GM23338 (cell line): ENCODE results near the gene HIP1.

Experiments
- CREB1 ChIP-seq: fragments of 250-450 bp; sonication (Bioruptor Pico); IDR thresholded peaks from 2 replicates; pipeline ENCODE4 v1.5.0; 2020; ENCODE audit warnings: low read depth, mild to moderate bottlenecking, moderate library complexity
- EZH2 ChIP-seq: fragments of 200-600 bp; sonication (generic); IDR thresholded peaks from one replicate; pipeline ENCODE4 v1.8.0; 2017; ENCODE audit warnings: antibody characterized with exemption, mild to moderate bottlenecking, low read depth; ENCODE audit not compliant: unreplicated experiment
- EZH2phosphoT487 ChIP-seq: fragments of 200-600 bp; sonication (generic); IDR thresholded peaks from one replicate; pipeline ENCODE4 v1.8.1; 2018; ENCODE audit warnings: antibody characterized with exemption; ENCODE audit not compliant: unreplicated experiment
- JUNB ChIP-seq: IDR thresholded peaks from one replicate; pipeline ENCODE4 v1.6.1; 2016; ENCODE audit warnings: antibody characterized with exemption; ENCODE audit not compliant: unreplicated experiment
- NANOG ChIP-seq: IDR thresholded peaks from 2 replicates; pipeline ENCODE4 v1.6.1; 2016; ENCODE audit warnings: antibody characterized with exemption, borderline replicate concordance
- POLR2AphosphoS5 ChIP-seq: IDR thresholded peaks from 2 replicates; pipeline ENCODE4 v1.6.1; 2016; ENCODE audit warnings: antibody characterized with exemption, low read depth
- STAT1 ChIP-seq: IDR thresholded peaks from one replicate; pipeline ENCODE4 v1.6.1; 2016; ENCODE audit warnings: antibody characterized with exemption; ENCODE audit not compliant: unreplicated experiment
- ZNF331 ChIP-seq: fragments of 250-450 bp; sonication (Bioruptor Pico); IDR thresholded peaks from 2 replicates; pipeline ENCODE4 v1.5.0; 2020; ENCODE audit warnings: low read depth, mild to moderate bottlenecking, moderate library complexity
- TF ChIP-seq, protein P1 (sequence below), 2 experiments: fragments of 200-600 bp in 1 of 2; sonication (generic) in 1 of 2; conservative IDR thresholded peaks; 2 replicates each; pipeline versions ENCODE4 v1.5.1 to v1.6.1; 2016 to 2017; ENCODE audit warnings: antibody characterized with exemption in 2 of 2, low read depth in 2 of 2, mild to moderate bottlenecking in 2 of 2, moderate library complexity in 1 of 2
- TF ChIP-seq, protein P2 (sequence below): IDR thresholded peaks from one replicate; pipeline ENCODE4 v1.6.1; 2018; ENCODE audit warnings: antibody characterized with exemption; ENCODE audit not compliant: unreplicated experiment
- TF ChIP-seq, protein P3 (sequence below): IDR thresholded peaks from 2 replicates; pipeline ENCODE4 v1.6.1; 2016; ENCODE audit warnings: antibody characterized with exemption
- TF ChIP-seq, protein P4 (sequence below): fragments of 250-450 bp; sonication (Bioruptor Pico); IDR thresholded peaks from 2 replicates; pipeline ENCODE4 v1.5.0; 2020; ENCODE audit warnings: mild to moderate bottlenecking, moderate library complexity

DNA sequence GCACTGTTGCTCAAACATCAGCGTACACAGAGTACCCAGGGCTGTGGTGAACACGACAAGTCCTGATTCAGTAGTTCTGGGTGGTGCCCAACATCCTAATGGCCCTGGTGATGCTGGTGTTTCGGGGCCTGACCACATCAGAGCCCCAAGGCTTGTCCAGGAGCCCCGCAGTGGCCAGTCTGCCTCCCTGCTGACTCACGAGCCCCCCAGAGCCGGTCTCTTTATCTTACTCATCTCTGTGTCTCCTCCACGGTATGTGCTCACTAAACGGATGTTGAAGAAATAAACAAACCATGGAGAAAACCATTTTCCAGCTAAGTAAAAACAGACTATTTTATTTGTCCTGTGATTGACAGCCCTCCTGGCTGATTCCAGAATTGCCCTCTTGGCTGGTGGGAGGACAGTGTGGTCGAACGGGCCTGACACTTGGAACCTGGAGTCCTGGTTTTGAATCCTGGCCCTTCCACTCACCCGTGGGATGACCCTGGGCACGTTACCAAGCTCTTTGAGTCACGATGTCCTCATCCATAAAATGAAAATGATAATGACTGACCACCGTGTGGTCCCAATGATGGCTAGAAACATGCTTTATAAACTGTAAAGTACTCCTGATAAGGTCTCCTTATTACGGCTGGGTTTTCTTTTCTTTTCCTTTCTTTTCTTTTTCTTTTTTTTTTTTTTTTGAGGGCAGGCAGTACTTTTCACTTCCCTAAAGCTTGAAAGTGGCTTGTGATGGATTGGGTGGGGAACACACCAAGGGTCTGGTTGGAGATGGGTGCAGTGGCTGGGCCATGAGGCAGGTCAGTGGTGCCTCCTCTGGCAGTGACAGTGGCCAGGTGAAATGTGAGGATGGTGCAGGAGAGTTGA, 5.7 kb downstream of the HIP1 start:
- TF ChIP-seq, protein P1, sequence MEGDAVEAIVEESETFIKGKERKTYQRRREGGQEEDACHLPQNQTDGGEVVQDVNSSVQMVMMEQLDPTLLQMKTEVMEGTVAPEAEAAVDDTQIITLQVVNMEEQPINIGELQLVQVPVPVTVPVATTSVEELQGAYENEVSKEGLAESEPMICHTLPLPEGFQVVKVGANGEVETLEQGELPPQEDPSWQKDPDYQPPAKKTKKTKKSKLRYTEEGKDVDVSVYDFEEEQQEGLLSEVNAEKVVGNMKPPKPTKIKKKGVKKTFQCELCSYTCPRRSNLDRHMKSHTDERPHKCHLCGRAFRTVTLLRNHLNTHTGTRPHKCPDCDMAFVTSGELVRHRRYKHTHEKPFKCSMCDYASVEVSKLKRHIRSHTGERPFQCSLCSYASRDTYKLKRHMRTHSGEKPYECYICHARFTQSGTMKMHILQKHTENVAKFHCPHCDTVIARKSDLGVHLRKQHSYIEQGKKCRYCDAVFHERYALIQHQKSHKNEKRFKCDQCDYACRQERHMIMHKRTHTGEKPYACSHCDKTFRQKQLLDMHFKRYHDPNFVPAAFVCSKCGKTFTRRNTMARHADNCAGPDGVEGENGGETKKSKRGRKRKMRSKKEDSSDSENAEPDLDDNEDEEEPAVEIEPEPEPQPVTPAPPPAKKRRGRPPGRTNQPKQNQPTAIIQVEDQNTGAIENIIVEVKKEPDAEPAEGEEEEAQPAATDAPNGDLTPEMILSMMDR (conservative IDR thresholded peaks at IDR 0.05; ENCODE audit: low read depth in 2 of 2) = no peak
- TF ChIP-seq EZH2 = no peak
- TF ChIP-seq POLR2AphosphoS5 = no peak
- TF ChIP-seq JUNB = no peak
- no peak for TF ChIP-seq ZNF331 (CRISPR knock-in tag)
- TF ChIP-seq EZH2phosphoT487 = no peak
- TF ChIP-seq NANOG = no peak
- TF ChIP-seq, protein P2, sequence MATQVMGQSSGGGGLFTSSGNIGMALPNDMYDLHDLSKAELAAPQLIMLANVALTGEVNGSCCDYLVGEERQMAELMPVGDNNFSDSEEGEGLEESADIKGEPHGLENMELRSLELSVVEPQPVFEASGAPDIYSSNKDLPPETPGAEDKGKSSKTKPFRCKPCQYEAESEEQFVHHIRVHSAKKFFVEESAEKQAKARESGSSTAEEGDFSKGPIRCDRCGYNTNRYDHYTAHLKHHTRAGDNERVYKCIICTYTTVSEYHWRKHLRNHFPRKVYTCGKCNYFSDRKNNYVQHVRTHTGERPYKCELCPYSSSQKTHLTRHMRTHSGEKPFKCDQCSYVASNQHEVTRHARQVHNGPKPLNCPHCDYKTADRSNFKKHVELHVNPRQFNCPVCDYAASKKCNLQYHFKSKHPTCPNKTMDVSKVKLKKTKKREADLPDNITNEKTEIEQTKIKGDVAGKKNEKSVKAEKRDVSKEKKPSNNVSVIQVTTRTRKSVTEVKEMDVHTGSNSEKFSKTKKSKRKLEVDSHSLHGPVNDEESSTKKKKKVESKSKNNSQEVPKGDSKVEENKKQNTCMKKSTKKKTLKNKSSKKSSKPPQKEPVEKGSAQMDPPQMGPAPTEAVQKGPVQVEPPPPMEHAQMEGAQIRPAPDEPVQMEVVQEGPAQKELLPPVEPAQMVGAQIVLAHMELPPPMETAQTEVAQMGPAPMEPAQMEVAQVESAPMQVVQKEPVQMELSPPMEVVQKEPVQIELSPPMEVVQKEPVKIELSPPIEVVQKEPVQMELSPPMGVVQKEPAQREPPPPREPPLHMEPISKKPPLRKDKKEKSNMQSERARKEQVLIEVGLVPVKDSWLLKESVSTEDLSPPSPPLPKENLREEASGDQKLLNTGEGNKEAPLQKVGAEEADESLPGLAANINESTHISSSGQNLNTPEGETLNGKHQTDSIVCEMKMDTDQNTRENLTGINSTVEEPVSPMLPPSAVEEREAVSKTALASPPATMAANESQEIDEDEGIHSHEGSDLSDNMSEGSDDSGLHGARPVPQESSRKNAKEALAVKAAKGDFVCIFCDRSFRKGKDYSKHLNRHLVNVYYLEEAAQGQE = no peak
- TF ChIP-seq STAT1 = no peak
- TF ChIP-seq CREB1 = no peak
- TF ChIP-seq, protein P3, sequence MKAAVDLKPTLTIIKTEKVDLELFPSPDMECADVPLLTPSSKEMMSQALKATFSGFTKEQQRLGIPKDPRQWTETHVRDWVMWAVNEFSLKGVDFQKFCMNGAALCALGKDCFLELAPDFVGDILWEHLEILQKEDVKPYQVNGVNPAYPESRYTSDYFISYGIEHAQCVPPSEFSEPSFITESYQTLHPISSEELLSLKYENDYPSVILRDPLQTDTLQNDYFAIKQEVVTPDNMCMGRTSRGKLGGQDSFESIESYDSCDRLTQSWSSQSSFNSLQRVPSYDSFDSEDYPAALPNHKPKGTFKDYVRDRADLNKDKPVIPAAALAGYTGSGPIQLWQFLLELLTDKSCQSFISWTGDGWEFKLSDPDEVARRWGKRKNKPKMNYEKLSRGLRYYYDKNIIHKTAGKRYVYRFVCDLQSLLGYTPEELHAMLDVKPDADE = no peak
- TF ChIP-seq, protein P4, sequence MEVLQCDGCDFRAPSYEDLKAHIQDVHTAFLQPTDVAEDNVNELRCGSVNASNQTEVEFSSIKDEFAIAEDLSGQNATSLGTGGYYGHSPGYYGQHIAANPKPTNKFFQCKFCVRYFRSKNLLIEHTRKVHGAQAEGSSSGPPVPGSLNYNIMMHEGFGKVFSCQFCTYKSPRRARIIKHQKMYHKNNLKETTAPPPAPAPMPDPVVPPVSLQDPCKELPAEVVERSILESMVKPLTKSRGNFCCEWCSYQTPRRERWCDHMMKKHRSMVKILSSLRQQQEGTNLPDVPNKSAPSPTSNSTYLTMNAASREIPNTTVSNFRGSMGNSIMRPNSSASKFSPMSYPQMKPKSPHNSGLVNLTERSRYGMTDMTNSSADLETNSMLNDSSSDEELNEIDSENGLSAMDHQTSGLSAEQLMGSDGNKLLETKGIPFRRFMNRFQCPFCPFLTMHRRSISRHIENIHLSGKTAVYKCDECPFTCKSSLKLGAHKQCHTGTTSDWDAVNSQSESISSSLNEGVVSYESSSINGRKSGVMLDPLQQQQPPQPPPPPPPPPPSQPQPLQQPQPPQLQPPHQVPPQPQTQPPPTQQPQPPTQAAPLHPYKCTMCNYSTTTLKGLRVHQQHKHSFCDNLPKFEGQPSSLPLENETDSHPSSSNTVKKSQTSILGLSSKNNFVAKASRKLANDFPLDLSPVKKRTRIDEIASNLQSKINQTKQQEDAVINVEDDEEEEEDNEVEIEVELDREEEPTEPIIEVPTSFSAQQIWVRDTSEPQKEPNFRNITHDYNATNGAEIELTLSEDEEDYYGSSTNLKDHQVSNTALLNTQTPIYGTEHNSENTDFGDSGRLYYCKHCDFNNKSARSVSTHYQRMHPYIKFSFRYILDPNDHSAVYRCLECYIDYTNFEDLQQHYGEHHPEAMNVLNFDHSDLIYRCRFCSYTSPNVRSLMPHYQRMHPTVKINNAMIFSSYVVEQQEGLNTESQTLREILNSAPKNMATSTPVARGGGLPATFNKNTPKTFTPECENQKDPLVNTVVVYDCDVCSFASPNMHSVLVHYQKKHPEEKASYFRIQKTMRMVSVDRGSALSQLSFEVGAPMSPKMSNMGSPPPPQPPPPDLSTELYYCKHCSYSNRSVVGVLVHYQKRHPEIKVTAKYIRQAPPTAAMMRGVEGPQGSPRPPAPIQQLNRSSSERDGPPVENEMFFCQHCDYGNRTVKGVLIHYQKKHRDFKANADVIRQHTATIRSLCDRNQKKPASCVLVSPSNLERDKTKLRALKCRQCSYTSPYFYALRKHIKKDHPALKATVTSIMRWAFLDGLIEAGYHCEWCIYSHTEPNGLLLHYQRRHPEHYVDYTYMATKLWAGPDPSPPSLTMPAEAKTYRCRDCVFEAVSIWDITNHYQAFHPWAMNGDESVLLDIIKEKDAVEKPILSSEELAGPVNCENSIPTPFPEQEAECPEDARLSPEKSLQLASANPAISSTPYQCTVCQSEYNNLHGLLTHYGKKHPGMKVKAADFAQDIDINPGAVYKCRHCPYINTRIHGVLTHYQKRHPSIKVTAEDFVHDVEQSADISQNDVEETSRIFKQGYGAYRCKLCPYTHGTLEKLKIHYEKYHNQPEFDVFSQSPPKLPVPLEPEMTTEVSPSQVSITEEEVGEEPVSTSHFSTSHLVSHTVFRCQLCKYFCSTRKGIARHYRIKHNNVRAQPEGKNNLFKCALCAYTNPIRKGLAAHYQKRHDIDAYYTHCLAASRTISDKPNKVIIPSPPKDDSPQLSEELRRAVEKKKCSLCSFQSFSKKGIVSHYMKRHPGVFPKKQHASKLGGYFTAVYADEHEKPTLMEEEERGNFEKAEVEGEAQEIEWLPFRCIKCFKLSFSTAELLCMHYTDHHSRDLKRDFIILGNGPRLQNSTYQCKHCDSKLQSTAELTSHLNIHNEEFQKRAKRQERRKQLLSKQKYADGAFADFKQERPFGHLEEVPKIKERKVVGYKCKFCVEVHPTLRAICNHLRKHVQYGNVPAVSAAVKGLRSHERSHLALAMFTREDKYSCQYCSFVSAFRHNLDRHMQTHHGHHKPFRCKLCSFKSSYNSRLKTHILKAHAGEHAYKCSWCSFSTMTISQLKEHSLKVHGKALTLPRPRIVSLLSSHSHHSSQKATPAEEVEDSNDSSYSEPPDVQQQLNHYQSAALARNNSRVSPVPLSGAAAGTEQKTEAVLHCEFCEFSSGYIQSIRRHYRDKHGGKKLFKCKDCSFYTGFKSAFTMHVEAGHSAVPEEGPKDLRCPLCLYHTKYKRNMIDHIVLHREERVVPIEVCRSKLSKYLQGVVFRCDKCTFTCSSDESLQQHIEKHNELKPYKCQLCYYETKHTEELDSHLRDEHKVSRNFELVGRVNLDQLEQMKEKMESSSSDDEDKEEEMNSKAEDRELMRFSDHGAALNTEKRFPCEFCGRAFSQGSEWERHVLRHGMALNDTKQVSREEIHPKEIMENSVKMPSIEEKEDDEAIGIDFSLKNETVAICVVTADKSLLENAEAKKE = no peak
